ENCODE data around the gene MYO9B.
A peak's percentile ranks its signal among the peaks of the same experiment; 100 is the strongest.
"Not testable (repeated sequence)": the region's sequence is repeated elsewhere in the genome, so short reads cannot be mapped to it uniquely, and the experiment has no call there.

Gene MYO9B

GRCh38 chr19:17105556-17105955 is 30.0 kb downstream of the MYO9B start:
- no peak for DNase-seq
- no peak overlapping the region for H3K27ac ChIP-seq
- no peaks in the 10 kb centered on the region for H3K27me3 ChIP-seq (replicated peaks)
- no peak overlapping the region for H3K4me3 ChIP-seq (ENCODE audit: low read depth, low read length)
- H3K36me3 ChIP-seq (replicated peaks): peaks cover 36% of the 10 kb centered on the region
- TF ChIP-seq, protein P1, sequence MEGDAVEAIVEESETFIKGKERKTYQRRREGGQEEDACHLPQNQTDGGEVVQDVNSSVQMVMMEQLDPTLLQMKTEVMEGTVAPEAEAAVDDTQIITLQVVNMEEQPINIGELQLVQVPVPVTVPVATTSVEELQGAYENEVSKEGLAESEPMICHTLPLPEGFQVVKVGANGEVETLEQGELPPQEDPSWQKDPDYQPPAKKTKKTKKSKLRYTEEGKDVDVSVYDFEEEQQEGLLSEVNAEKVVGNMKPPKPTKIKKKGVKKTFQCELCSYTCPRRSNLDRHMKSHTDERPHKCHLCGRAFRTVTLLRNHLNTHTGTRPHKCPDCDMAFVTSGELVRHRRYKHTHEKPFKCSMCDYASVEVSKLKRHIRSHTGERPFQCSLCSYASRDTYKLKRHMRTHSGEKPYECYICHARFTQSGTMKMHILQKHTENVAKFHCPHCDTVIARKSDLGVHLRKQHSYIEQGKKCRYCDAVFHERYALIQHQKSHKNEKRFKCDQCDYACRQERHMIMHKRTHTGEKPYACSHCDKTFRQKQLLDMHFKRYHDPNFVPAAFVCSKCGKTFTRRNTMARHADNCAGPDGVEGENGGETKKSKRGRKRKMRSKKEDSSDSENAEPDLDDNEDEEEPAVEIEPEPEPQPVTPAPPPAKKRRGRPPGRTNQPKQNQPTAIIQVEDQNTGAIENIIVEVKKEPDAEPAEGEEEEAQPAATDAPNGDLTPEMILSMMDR (IDR thresholded peaks at IDR 0.05; ENCODE audit: low read depth, low read length, missing control alignments): no peak
- in situ Hi-C loops (cut with HindIII; ENCODE audit: low pct_ligation_motif_present, low sequenced_read_pairs): no loop called here

- H3K4me3 ChIP-seq (ENCODE audit: low read depth, low read length); in situ Hi-C loops (cut with HindIII; ENCODE audit: low pct_ligation_motif_present, low sequenced_read_pairs): not testable (repeated sequence)
- peak overlapping the region; percentile 72 for H3K27ac ChIP-seq
Observed at GRCh38 chr19:17106964-17107363, 31.4 kb downstream of the MYO9B start.

DNA sequence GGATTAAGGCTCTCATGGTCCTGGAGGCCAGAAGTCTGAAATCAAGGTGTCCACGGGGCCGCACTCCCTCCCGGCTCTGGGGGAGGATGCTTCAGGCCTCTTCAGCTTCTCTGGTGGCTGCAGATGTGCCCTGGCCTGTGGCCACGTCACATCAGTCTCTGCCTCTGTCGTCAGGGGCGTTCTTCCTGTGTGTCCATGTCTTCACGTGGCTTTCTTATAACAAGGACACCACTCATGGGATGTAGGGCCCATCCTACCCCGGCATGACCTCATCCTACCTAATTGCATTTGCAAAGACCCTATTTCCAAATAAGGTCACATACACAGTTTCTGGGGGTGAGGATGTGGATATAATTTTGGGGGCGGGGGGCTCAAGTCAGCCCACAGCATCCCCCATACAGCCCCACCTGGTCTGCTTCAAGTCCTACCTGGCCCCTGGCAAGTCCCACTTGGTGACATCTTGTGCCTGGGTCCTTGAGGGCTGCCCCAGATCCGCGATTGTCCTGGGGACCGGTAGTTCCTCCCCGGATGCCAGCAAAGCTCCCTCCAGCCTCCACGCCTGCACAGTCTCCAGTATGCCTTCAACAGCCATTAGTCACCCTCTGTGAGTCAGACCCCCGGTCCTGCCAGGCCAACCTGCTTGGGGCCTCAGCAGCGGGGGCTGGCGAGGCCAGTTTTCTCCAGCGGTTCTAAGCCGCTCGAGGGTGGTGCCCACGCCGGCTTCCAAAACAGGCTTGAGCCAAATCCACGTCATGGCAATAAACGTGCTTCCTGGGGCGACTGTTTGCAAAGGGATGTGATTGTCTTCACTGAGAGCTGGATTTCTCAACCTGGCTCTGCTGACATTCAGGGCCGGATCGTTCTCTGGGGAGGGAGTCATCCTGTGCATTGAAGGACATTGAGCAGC is 32.2 kb downstream of the MYO9B start:
- in situ Hi-C loops (cut with HindIII; ENCODE audit: low pct_ligation_motif_present, low sequenced_read_pairs): no loop called here
- H3K36me3 ChIP-seq (replicated peaks): peaks cover 35% of the 10 kb centered on the region
- H3K27me3 ChIP-seq (replicated peaks): no peaks in the 10 kb centered on the region
- DNase-seq: peak; percentile 95
- peak overlapping the region; percentile 5 for H3K4me3 ChIP-seq (ENCODE audit: low read depth, low read length)
- peak overlapping the region; percentile 72 for H3K27ac ChIP-seq
- TF ChIP-seq, protein P1 (IDR thresholded peaks at IDR 0.05; ENCODE audit: low read depth, low read length, missing control alignments): no peak

More at GRCh38 chr19:17106964-17107363, 31.4 kb downstream of the MYO9B start:
- peaks cover 34% of the 10 kb centered on the region for H3K36me3 ChIP-seq (replicated peaks)
- DNase-seq; H3K27me3 ChIP-seq (replicated peaks): not testable (repeated sequence)

- Histone ChIP-seq H3K4me3 (ENCODE audit: low read depth, low read length) (no peak overlapping the region), H3K36me3 (replicated peaks) (peaks cover 30% of the 10 kb centered on the region), H3K27me3 (replicated peaks) (no peaks in the 10 kb centered on the region), H3K27ac (peak overlapping the region; percentile 15)
- TF ChIP-seq, protein P1 (IDR thresholded peaks at IDR 0.05; ENCODE audit: low read depth, low read length, missing control alignments): no peak
- DNase-seq: no peak
- in situ Hi-C loops (cut with HindIII; ENCODE audit: low pct_ligation_motif_present, low sequenced_read_pairs): no loop called here
Observed at GRCh38 chr19:17108453-17108784, 32.8 kb downstream of the MYO9B start.

DNA sequence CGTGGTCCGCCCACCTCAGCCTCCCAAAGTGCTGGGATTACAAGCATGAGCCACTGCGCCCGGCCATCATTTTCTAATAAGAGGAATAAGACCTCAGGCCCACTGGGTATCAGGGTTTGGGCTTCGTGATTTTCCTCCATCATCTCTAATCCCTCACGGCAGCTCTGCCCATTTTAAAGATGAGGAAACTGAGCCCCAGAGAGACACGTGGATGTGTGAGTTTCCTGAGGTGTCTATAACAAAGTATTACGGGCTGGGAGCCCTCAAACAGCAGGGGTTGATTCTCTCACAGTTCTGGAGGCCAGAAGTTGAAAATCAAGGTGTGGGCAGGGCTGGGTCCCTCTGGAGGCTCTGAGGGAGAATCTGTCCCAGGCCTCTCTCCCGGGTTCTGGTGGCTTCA is 33.7 kb downstream of the MYO9B start:
- DNase-seq: no peak
- Histone ChIP-seq H3K36me3 (replicated peaks) (peaks cover 24% of the 10 kb centered on the region), H3K27me3 (replicated peaks) (no peaks in the 10 kb centered on the region), H3K27ac (no peak overlapping the region), H3K4me3 (ENCODE audit: low read depth, low read length) (no peak overlapping the region)
- TF ChIP-seq, protein P1 (IDR thresholded peaks at IDR 0.05; ENCODE audit: low read depth, low read length, missing control alignments): no peak
- in situ Hi-C loops (cut with HindIII; ENCODE audit: low pct_ligation_motif_present, low sequenced_read_pairs): no loop called here

- H3K36me3 ChIP-seq (replicated peaks): peaks cover 20% of the 10 kb centered on the region
- H3K4me3 ChIP-seq (ENCODE audit: low read depth, low read length): no peak overlapping the region
- TF ChIP-seq, protein P1 (IDR thresholded peaks at IDR 0.05; ENCODE audit: low read depth, low read length, missing control alignments): no peak
- no peak overlapping the region for H3K27ac ChIP-seq
- no peaks in the 10 kb centered on the region for H3K27me3 ChIP-seq (replicated peaks)
- no peak for DNase-seq
- in situ Hi-C loops (cut with HindIII; ENCODE audit: low pct_ligation_motif_present, low sequenced_read_pairs): no loop called here
Observed at GRCh38 chr19:17109962-17110598, 34.5 kb downstream of the MYO9B start.

Data from brain microvascular endothelial cell (primary cell).